K562 (cell line): ENCODE measurements around the gene CHCHD10. TPM values are rescaled to one million over a fixed set of nuclear protein-coding genes. Genes with fewer than 3 reads are reported as not detected.

ENCODE experiments used
- FOXJ3 ChIP-seq: sonication (generic); formaldehyde crosslinking; IDR thresholded peaks from 2 replicates; pipeline ENCODE4 v1.4.0; 2020; ENCODE audit warnings: mild to moderate bottlenecking, missing genetic modification reagents
- MGA ChIP-seq: fragments of 450-650 bp; IDR thresholded peaks from 2 replicates; pipeline ENCODE4 v1.6.1; 2016; ENCODE audit warnings: mild to moderate bottlenecking, moderate library complexity
- REST ChIP-seq, 2 experiments: fragments of 450-650 bp; formaldehyde crosslinking in 1 of 2; IDR thresholded peaks; 2 replicates each; pipeline versions ENCODE4 v1.4.0 to v1.6.1; 2014 to 2020; ENCODE audit warnings: mild to moderate bottlenecking in 2 of 2, borderline replicate concordance in 1 of 2, low read depth in 1 of 2
- SIN3B ChIP-seq: fragments of 450-650 bp; IDR thresholded peaks from 2 replicates; pipeline ENCODE4 v1.6.1; 2017; ENCODE audit warnings: low read depth, mild to moderate bottlenecking, moderate library complexity
- ZNF175 ChIP-seq: fragments of 200-800 bp; sonication (Bioruptor generic); IDR thresholded peaks from 2 replicates; pipeline ENCODE4 v1.6.1; 2016; ENCODE audit warnings: low read depth, mild to moderate bottlenecking, missing genetic modification characterization, missing compliant biosample characterization
- polyA plus RNA-seq, 8 experiments: library from polyadenylated mRNA; depleted of rRNA in 4 of 8; stranded (reverse) in 5 of 8; unstranded in 3 of 8; fragments of >200 nt; fragmentation: Nextera tagmentation in 2 of 8; fragmentation: Illumina TruSeq in 1 of 8; extraction: Ambion mirVana in 2 of 8; extraction: Trizol in 1 of 8; gene quantifications; 2 replicates each; pipeline versions ENCODE4 v1.2.1 to v1.2.3, GENCODE V29; 2011 to 2014; ENCODE audit warnings: inconsistent platforms in 1 of 8, missing spikeins in 1 of 8
- total RNA-seq, 7 experiments: library from RNA; depleted of rRNA in 6 of 7; stranded (reverse); fragments of >200 nt in 6 of 7; fragmentation: Illumina TruSeq in 2 of 7; extraction: Trizol in 2 of 7; gene quantifications; 2 replicates each; pipeline versions ENCODE4 v1.2.1 to v1.2.3, GENCODE V29; 2011 to 2021; ENCODE audit warnings: low replicate concordance in 1 of 7
- TF ChIP-seq, protein P1 (sequence below): fragments of 450-650 bp; formaldehyde crosslinking; IDR thresholded peaks from 2 replicates; pipeline ENCODE4 v1.4.0; 2020; ENCODE audit warnings: mild to moderate bottlenecking

CHCHD10 gene
- total and polyA plus RNA-seq, 9 of the 15 experiments (the other 6 are each of a cell fraction or from before 2014, with no cell fraction given) = 15.2 to 292 (median 102) TPM

GRCh38 chr22:23751441-23751996 is 16.3 kb downstream of the CHCHD10 start (continued):
- TF ChIP-seq REST (IDR thresholded peaks at IDR 0.05; ENCODE audit: borderline replicate concordance) = no peak
- TF ChIP-seq REST (CRISPR knock-in tag; IDR thresholded peaks at IDR 0.05; ENCODE audit: low read depth) = no peak
- no peak for TF ChIP-seq ZNF175
- TF ChIP-seq, protein P1, sequence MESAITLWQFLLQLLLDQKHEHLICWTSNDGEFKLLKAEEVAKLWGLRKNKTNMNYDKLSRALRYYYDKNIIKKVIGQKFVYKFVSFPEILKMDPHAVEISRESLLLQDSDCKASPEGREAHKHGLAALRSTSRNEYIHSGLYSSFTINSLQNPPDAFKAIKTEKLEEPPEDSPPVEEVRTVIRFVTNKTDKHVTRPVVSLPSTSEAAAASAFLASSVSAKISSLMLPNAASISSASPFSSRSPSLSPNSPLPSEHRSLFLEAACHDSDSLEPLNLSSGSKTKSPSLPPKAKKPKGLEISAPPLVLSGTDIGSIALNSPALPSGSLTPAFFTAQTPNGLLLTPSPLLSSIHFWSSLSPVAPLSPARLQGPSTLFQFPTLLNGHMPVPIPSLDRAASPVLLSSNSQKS (CRISPR knock-in tag) = no peak
- no peak for TF ChIP-seq FOXJ3
- TF ChIP-seq MGA = peak; percentile 37; the same call in 1 of the 2 replicates
- TF ChIP-seq SIN3B = no peak
